ENCODE results near the gene SHISA9.

- TF ChIP-seq, protein P1, sequence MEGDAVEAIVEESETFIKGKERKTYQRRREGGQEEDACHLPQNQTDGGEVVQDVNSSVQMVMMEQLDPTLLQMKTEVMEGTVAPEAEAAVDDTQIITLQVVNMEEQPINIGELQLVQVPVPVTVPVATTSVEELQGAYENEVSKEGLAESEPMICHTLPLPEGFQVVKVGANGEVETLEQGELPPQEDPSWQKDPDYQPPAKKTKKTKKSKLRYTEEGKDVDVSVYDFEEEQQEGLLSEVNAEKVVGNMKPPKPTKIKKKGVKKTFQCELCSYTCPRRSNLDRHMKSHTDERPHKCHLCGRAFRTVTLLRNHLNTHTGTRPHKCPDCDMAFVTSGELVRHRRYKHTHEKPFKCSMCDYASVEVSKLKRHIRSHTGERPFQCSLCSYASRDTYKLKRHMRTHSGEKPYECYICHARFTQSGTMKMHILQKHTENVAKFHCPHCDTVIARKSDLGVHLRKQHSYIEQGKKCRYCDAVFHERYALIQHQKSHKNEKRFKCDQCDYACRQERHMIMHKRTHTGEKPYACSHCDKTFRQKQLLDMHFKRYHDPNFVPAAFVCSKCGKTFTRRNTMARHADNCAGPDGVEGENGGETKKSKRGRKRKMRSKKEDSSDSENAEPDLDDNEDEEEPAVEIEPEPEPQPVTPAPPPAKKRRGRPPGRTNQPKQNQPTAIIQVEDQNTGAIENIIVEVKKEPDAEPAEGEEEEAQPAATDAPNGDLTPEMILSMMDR (conservative IDR thresholded peaks at IDR 0.05; ENCODE audit: low read length), result no peak
- TF ChIP-seq EZH2phosphoT487 (IDR thresholded peaks at IDR 0.05; ENCODE audit: borderline replicate concordance, low read depth, low read length), result no peak
These were observed 245.4 kb downstream of the SHISA9 start for GRCh38 chr16:13146829-13147228.
